Endothelial cell (in vitro differentiated cells): ENCODE measurements around the gene SOX12. TPM values are rescaled to one million over a fixed set of nuclear protein-coding genes. Genes with fewer than 3 reads are reported as not detected.
"Not testable (repeated sequence)": the region's sequence is repeated elsewhere in the genome, so short reads cannot be mapped to it uniquely, and the experiment has no call there.

Experiments used
- DNase-seq: peaks from one replicate; pipeline ENCODE4 v3.0.0; 2021; ENCODE audit warnings: low spot score
- H3K27ac Mint-ChIP-seq: one replicate; pipeline ENCODE4 v1.8.0; 2021; ENCODE audit warnings: mixed read lengths, inconsistent platforms; ENCODE audit not compliant: unreplicated experiment
- H3K27me3 Mint-ChIP-seq: one replicate; pipeline ENCODE4 v1.8.0; 2021; ENCODE audit warnings: mild to moderate bottlenecking, moderate library complexity, mixed read lengths, inconsistent platforms; ENCODE audit not compliant: unreplicated experiment
- H3K36me3 Mint-ChIP-seq: one replicate; pipeline ENCODE4 v1.8.0; 2021; ENCODE audit warnings: mild to moderate bottlenecking, low read depth, mixed read lengths, inconsistent platforms; ENCODE audit not compliant: unreplicated experiment
- H3K4me1 Mint-ChIP-seq: one replicate; pipeline ENCODE4 v1.8.0; 2021; ENCODE audit warnings: mild to moderate bottlenecking, mixed read lengths, inconsistent platforms; ENCODE audit not compliant: unreplicated experiment
- H3K4me3 Mint-ChIP-seq: one replicate; pipeline ENCODE4 v1.8.0; 2021; ENCODE audit warnings: mild to moderate bottlenecking, mixed read lengths, inconsistent platforms; ENCODE audit not compliant: unreplicated experiment
- H3K9me3 Mint-ChIP-seq: one replicate; pipeline ENCODE4 v1.8.0; 2021; ENCODE audit warnings: mixed read lengths, inconsistent platforms; ENCODE audit not compliant: unreplicated experiment
- CTCF ChIP-seq: fragments of 200-600 bp; sonication (generic); IDR thresholded peaks from one replicate; pipeline ENCODE4 v1.5.0; 2021; ENCODE audit warnings: antibody characterized with exemption; ENCODE audit not compliant: unreplicated experiment
- total RNA-seq: library from RNA; stranded (reverse); fragmentation: NEBNext Ultra II Directional; extraction: Animal tissue kit (Norgen Biotek cat#: 25700); gene quantifications from one replicate; pipeline ENCODE4 v1.2.1, GENCODE V29; 2021; ENCODE audit not compliant: unreplicated experiment

Gene SOX12
- total RNA-seq, 1 donor from 2014 or later: 64.7 TPM

- peaks cover 9% of the 10 kb centered on the region for H3K36me3 Mint-ChIP-seq
- H3K27ac Mint-ChIP-seq: peak overlapping the region; percentile 83
- no peak overlapping the region for H3K4me3 Mint-ChIP-seq
- TF ChIP-seq CTCF: no peak
- peaks cover 44% of the 10 kb centered on the region for H3K4me1 Mint-ChIP-seq
- H3K27me3 Mint-ChIP-seq: peaks cover 5% of the 10 kb centered on the region
- H3K9me3 Mint-ChIP-seq: no peaks in the 10 kb centered on the region
- DNase-seq: peak; percentile 29
These were observed 48.0 kb downstream of the SOX12 start for GRCh38 chr20:373171-373890.

- DNase-seq: no peak
- no peak overlapping the region for H3K27ac Mint-ChIP-seq
- H3K27me3 Mint-ChIP-seq: peaks cover 3% of the 10 kb centered on the region
- H3K4me3 Mint-ChIP-seq: no peak overlapping the region
- H3K9me3 Mint-ChIP-seq: no peaks in the 10 kb centered on the region
- peaks cover 30% of the 10 kb centered on the region for H3K4me1 Mint-ChIP-seq
- H3K36me3 Mint-ChIP-seq: no peaks in the 10 kb centered on the region
- TF ChIP-seq CTCF: no peak
These were observed 50.0 kb downstream of the SOX12 start for GRCh38 chr20:375265-375889.

- Mint-ChIP-seq H3K27me3 (peaks cover 3% of the 10 kb centered on the region), H3K36me3 (no peaks in the 10 kb centered on the region), H3K4me1 (peaks cover 24% of the 10 kb centered on the region), H3K27ac (no peak overlapping the region), H3K4me3 (no peak overlapping the region), H3K9me3 (no peaks in the 10 kb centered on the region)
- DNase-seq: no peak
- no peak for TF ChIP-seq CTCF
These were observed 50.7 kb downstream of the SOX12 start for GRCh38 chr20:376089-376488.

- Mint-ChIP-seq H3K27ac (no peak overlapping the region), H3K4me3 (no peak overlapping the region), H3K27me3 (peaks cover 3% of the 10 kb centered on the region), H3K36me3 (no peaks in the 10 kb centered on the region), H3K4me1 (peaks cover 17% of the 10 kb centered on the region), H3K9me3 (no peaks in the 10 kb centered on the region)
- DNase-seq: no peak
- TF ChIP-seq CTCF: no peak
These were observed 51.4 kb downstream of the SOX12 start for GRCh38 chr20:376750-377149.

GRCh38 chr20:377578-377977 lies 52.2 kb downstream of the SOX12 start:
- not testable (repeated sequence) for H3K36me3 Mint-ChIP-seq, H3K4me1 Mint-ChIP-seq, H3K27ac Mint-ChIP-seq, H3K27me3 Mint-ChIP-seq, DNase-seq, H3K9me3 Mint-ChIP-seq, H3K4me3 Mint-ChIP-seq
